Fibroblast of villous mesenchyme (primary cell): ENCODE data around the gene UGT3A2. TPM values are rescaled to one million over a fixed set of nuclear protein-coding genes. Genes with fewer than 3 reads are reported as not detected.
"Not testable (repeated sequence)": the region's sequence is repeated elsewhere in the genome, so short reads cannot be mapped to it uniquely, and the experiment has no call there.

Experiments used
- DNase-seq: peaks from one replicate; pipeline ENCODE4 v3.0.0-alpha.2; 2010; ENCODE audit warnings: low read depth
- H3K4me3 ChIP-seq: 2 replicates; pipeline ENCODE4 v1.5.1; 2011; ENCODE audit warnings: low read depth, mild to moderate bottlenecking, low read length
- CTCF ChIP-seq: IDR thresholded peaks from 2 replicates; pipeline ENCODE4 v1.5.1; 2012; ENCODE audit warnings: low read depth, mild to moderate bottlenecking, low read length; ENCODE audit not compliant: insufficient read depth
- total RNA-seq: library from RNA; depleted of rRNA; stranded (reverse); fragments of >200 nt; gene quantifications from 2 replicates; pipeline ENCODE4 v1.2.3, GENCODE V29; 2012

The UGT3A2 gene
- total RNA-seq, 1 donor, result not detected

- no peak for DNase-seq
- TF ChIP-seq CTCF, result no peak
- no peak overlapping the region for H3K4me3 ChIP-seq
Observed at GRCh38 chr5:36041537-36041845, 25.2 kb downstream of the UGT3A2 start.

- no peak for DNase-seq
- no peak for TF ChIP-seq CTCF
- H3K4me3 ChIP-seq, result no peak overlapping the region
Observed at GRCh38 chr5:36040651-36041536, 25.8 kb downstream of the UGT3A2 start.

- TF ChIP-seq CTCF, result no peak
- H3K4me3 ChIP-seq, result no peak overlapping the region
- DNase-seq, result no peak
Observed at GRCh38 chr5:36035696-36036095, 31.0 kb downstream of the UGT3A2 start.

- DNase-seq, H3K4me3 ChIP-seq: not testable (repeated sequence)
Observed at GRCh38 chr5:36034536-36035134, 32.0 kb downstream of the UGT3A2 start.

- no peak for TF ChIP-seq CTCF
- DNase-seq, result peak; percentile 3
- no peak overlapping the region for H3K4me3 ChIP-seq
Observed at GRCh38 chr5:36033486-36033885, 33.2 kb downstream of the UGT3A2 start.

GRCh38 chr5:36033047-36033446, 33.6 kb downstream of the UGT3A2 start:
- DNase-seq, result no peak
- H3K4me3 ChIP-seq, result no peak overlapping the region
- TF ChIP-seq CTCF, result no peak

- H3K4me3 ChIP-seq, result no peak overlapping the region
- TF ChIP-seq CTCF, result no peak
Observed at GRCh38 chr5:36031223-36031622, 35.5 kb downstream of the UGT3A2 start.

More at GRCh38 chr5:36031223-36031622, 35.5 kb downstream of the UGT3A2 start:
- no peak for DNase-seq
